ENCODE results near the gene TMEM229B.

TMEM229B gene

DNA sequence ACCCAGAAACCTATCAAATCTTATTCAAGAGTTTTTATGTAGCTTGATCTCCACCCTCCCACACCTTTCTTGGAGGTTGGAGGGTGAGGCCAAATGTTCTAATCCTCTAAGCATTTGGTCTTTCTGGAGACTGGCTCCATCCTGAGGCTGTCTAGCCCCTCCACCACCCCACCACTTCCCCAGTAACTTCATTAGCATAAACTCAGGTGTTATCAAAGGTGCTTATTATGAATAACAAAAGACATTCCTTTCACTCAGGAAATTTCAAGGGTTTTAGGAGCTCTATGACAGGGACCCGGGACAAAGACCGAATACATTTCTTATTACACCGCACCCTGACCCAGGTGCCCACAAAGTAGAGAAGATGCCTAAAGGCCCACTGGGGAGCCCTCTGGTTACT, 2.8 kb upstream of the TMEM229B start:
- Histone ChIP-seq H3K9me3 (ENCODE audit: control insufficient read depth, low read length) (peaks cover 4% of the 10 kb centered on the region), H3K27ac (ENCODE audit: insufficient read depth, low read length, poor library complexity, severe bottlenecking) (no peak overlapping the region), H3K36me3 (ENCODE audit: control insufficient read depth, insufficient read depth, low read length) (peaks cover 4% of the 10 kb centered on the region), H3K4me1 (ENCODE audit: control insufficient read depth, insufficient read depth, low read length, poor library complexity, severe bottlenecking) (peaks cover 17% of the 10 kb centered on the region), H3K27me3 (replicated peaks; ENCODE audit: control insufficient read depth, insufficient read depth, low read length, poor library complexity, severe bottlenecking) (no peaks in the 10 kb centered on the region), H3K4me3 (ENCODE audit: insufficient read depth, low read depth, low read length, poor library complexity, severe bottlenecking) (no peak overlapping the region)
- no peak for DNase-seq

DNA sequence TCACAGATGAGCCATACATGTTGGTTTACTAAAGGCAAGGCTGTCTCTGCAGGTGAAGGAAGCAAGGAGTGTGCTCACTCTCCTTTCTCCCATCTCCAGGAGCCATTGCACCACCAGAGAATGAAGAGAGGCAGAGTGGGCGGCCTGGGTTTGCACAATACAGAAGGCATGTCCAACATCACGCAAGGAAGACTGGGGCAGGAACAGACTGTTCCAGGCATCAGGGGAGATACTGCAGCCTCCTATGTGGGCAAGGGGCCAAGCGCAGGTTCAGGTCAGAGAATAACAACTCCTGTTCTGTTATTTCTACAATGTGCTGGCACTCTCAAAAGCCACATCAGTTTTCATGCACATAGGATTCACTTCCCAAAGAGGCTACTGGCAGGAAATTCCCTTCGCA, 1.7 kb upstream of the TMEM229B start:
- H3K27me3 ChIP-seq (replicated peaks; ENCODE audit: control insufficient read depth, insufficient read depth, low read length, poor library complexity, severe bottlenecking): no peaks in the 10 kb centered on the region
- H3K4me1 ChIP-seq (ENCODE audit: control insufficient read depth, insufficient read depth, low read length, poor library complexity, severe bottlenecking): peaks cover 17% of the 10 kb centered on the region
- no peak overlapping the region for H3K4me3 ChIP-seq (ENCODE audit: insufficient read depth, low read depth, low read length, poor library complexity, severe bottlenecking)
- peaks cover 13% of the 10 kb centered on the region for H3K36me3 ChIP-seq (ENCODE audit: control insufficient read depth, insufficient read depth, low read length)
- DNase-seq: no peak
- peaks cover 4% of the 10 kb centered on the region for H3K9me3 ChIP-seq (ENCODE audit: control insufficient read depth, low read length)
- H3K27ac ChIP-seq (ENCODE audit: insufficient read depth, low read length, poor library complexity, severe bottlenecking): no peak overlapping the region

- H3K9me3 ChIP-seq (ENCODE audit: control insufficient read depth, low read length): no peaks in the 10 kb centered on the region
- H3K4me1 ChIP-seq (ENCODE audit: control insufficient read depth, insufficient read depth, low read length, poor library complexity, severe bottlenecking): peaks cover 26% of the 10 kb centered on the region
- no peaks in the 10 kb centered on the region for H3K27me3 ChIP-seq (replicated peaks; ENCODE audit: control insufficient read depth, insufficient read depth, low read length, poor library complexity, severe bottlenecking)
- H3K27ac ChIP-seq (ENCODE audit: insufficient read depth, low read length, poor library complexity, severe bottlenecking): no peak overlapping the region
- peaks cover 23% of the 10 kb centered on the region for H3K36me3 ChIP-seq (ENCODE audit: control insufficient read depth, insufficient read depth, low read length)
- no peak overlapping the region for H3K4me3 ChIP-seq (ENCODE audit: insufficient read depth, low read depth, low read length, poor library complexity, severe bottlenecking)
- no peak for DNase-seq
These were observed 1.2 kb downstream of the TMEM229B start for GRCh38 chr14:67487332-67487731.

DNA sequence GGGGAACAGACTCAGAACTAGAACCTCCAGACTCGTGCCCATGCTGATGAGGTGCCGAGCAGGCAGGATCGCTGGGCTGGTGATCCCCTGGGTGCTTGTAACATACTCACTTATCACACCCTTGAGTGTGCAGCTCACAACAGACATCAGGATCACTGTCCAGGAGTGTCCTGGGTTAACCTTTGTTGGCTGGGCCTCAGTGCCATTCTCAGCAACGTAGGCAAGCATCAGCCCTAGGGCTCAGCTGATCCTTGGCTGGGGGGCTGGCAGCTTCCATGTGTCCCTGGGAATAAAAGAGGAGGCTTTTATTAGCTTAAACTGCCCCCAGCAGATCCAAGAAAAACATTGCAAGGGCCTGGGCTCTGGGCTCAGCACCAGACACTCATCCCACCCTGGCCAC, 1.6 kb downstream of the TMEM229B start:
- H3K4me1 ChIP-seq (ENCODE audit: control insufficient read depth, insufficient read depth, low read length, poor library complexity, severe bottlenecking): peaks cover 26% of the 10 kb centered on the region
- H3K4me3 ChIP-seq (ENCODE audit: insufficient read depth, low read depth, low read length, poor library complexity, severe bottlenecking): no peak overlapping the region
- H3K27me3 ChIP-seq (replicated peaks; ENCODE audit: control insufficient read depth, insufficient read depth, low read length, poor library complexity, severe bottlenecking): no peaks in the 10 kb centered on the region
- DNase-seq: no peak
- H3K9me3 ChIP-seq (ENCODE audit: control insufficient read depth, low read length): no peaks in the 10 kb centered on the region
- no peak overlapping the region for H3K27ac ChIP-seq (ENCODE audit: insufficient read depth, low read length, poor library complexity, severe bottlenecking)
- peaks cover 24% of the 10 kb centered on the region for H3K36me3 ChIP-seq (ENCODE audit: control insufficient read depth, insufficient read depth, low read length)

GRCh38 chr14:67485501-67486095, 2.9 kb downstream of the TMEM229B start:
- H3K9me3 ChIP-seq (ENCODE audit: control insufficient read depth, low read length): no peaks in the 10 kb centered on the region
- H3K27ac ChIP-seq (ENCODE audit: insufficient read depth, low read length, poor library complexity, severe bottlenecking): no peak overlapping the region
- H3K4me3 ChIP-seq (ENCODE audit: insufficient read depth, low read depth, low read length, poor library complexity, severe bottlenecking): no peak overlapping the region
- H3K36me3 ChIP-seq (ENCODE audit: control insufficient read depth, insufficient read depth, low read length): peaks cover 24% of the 10 kb centered on the region
- H3K27me3 ChIP-seq (replicated peaks; ENCODE audit: control insufficient read depth, insufficient read depth, low read length, poor library complexity, severe bottlenecking): no peaks in the 10 kb centered on the region
- peaks cover 26% of the 10 kb centered on the region for H3K4me1 ChIP-seq (ENCODE audit: control insufficient read depth, insufficient read depth, low read length, poor library complexity, severe bottlenecking)
- DNase-seq: no peak

DNA sequence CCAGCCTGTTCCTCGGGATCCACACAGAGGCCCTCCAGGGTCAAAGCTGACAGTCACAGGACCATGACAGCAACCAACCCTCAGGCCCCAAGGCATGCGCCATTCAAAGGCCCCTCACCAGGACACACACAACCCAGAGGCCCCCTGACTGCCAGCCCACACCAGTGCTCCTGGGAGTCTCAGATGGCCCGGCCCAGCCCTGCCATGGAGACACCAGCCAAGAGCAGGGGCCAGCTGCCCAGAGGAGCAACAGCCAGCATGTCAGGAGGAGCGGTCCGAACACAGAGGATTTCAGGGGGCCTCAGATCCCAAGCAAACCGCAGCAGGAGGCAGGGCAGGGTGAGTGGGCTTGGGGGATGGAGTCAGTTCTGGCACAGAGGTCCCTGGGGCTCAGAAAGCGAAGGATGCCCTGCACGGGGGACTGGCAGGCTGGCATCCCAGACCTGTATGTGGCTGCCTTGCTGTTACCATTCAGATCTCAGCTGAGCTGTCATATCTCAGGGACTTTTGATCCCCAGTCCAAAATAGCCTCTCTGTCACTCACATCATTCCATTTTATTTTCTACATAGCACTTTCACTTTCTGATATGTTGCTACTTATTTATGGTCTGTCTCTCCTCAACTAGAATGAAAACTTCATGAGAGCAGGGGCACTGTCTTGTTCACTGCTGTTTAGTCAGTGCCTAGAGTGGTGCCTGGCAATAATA, 4.8 kb downstream of the TMEM229B start:
- H3K36me3 ChIP-seq (ENCODE audit: control insufficient read depth, insufficient read depth, low read length): peaks cover 24% of the 10 kb centered on the region

GRCh38 chr14:67482231-67483164, 6.0 kb downstream of the TMEM229B start:
- no peak for DNase-seq
- Histone ChIP-seq H3K4me3 (ENCODE audit: insufficient read depth, low read depth, low read length, poor library complexity, severe bottlenecking) (no peak overlapping the region), H3K4me1 (ENCODE audit: control insufficient read depth, insufficient read depth, low read length, poor library complexity, severe bottlenecking) (peaks cover 14% of the 10 kb centered on the region), H3K27me3 (replicated peaks; ENCODE audit: control insufficient read depth, insufficient read depth, low read length, poor library complexity, severe bottlenecking) (no peaks in the 10 kb centered on the region), H3K9me3 (ENCODE audit: control insufficient read depth, low read length) (no peaks in the 10 kb centered on the region), H3K27ac (ENCODE audit: insufficient read depth, low read length, poor library complexity, severe bottlenecking) (no peak overlapping the region), H3K36me3 (ENCODE audit: control insufficient read depth, insufficient read depth, low read length) (peaks cover 27% of the 10 kb centered on the region)

More for the DNA sequence above, 4.8 kb downstream of the TMEM229B start:
- no peak for DNase-seq
- no peak overlapping the region for H3K4me3 ChIP-seq (ENCODE audit: insufficient read depth, low read depth, low read length, poor library complexity, severe bottlenecking)
- H3K9me3 ChIP-seq (ENCODE audit: control insufficient read depth, low read length): no peaks in the 10 kb centered on the region
- no peaks in the 10 kb centered on the region for H3K27me3 ChIP-seq (replicated peaks; ENCODE audit: control insufficient read depth, insufficient read depth, low read length, poor library complexity, severe bottlenecking)
- no peak overlapping the region for H3K27ac ChIP-seq (ENCODE audit: insufficient read depth, low read length, poor library complexity, severe bottlenecking)
- peaks cover 20% of the 10 kb centered on the region for H3K4me1 ChIP-seq (ENCODE audit: control insufficient read depth, insufficient read depth, low read length, poor library complexity, severe bottlenecking)

GRCh38 chr14:67480011-67480410, 8.5 kb downstream of the TMEM229B start:
- H3K27ac ChIP-seq (ENCODE audit: insufficient read depth, low read length, poor library complexity, severe bottlenecking): no peak overlapping the region

GRCh38 chr14:67478800-67479084, 9.8 kb downstream of the TMEM229B start:
- no peaks in the 10 kb centered on the region for H3K9me3 ChIP-seq (ENCODE audit: control insufficient read depth, low read length)
- H3K4me1 ChIP-seq (ENCODE audit: control insufficient read depth, insufficient read depth, low read length, poor library complexity, severe bottlenecking): peaks cover 4% of the 10 kb centered on the region
- DNase-seq: no peak
- H3K4me3 ChIP-seq (ENCODE audit: insufficient read depth, low read depth, low read length, poor library complexity, severe bottlenecking): no peak overlapping the region
- no peaks in the 10 kb centered on the region for H3K27me3 ChIP-seq (replicated peaks; ENCODE audit: control insufficient read depth, insufficient read depth, low read length, poor library complexity, severe bottlenecking)
- H3K36me3 ChIP-seq (ENCODE audit: control insufficient read depth, insufficient read depth, low read length): peaks cover 18% of the 10 kb centered on the region
- no peak overlapping the region for H3K27ac ChIP-seq (ENCODE audit: insufficient read depth, low read length, poor library complexity, severe bottlenecking)

More at GRCh38 chr14:67480011-67480410, 8.5 kb downstream of the TMEM229B start:
- Histone ChIP-seq H3K27me3 (replicated peaks; ENCODE audit: control insufficient read depth, insufficient read depth, low read length, poor library complexity, severe bottlenecking) (no peaks in the 10 kb centered on the region), H3K9me3 (ENCODE audit: control insufficient read depth, low read length) (no peaks in the 10 kb centered on the region), H3K4me1 (ENCODE audit: control insufficient read depth, insufficient read depth, low read length, poor library complexity, severe bottlenecking) (peaks cover 10% of the 10 kb centered on the region), H3K4me3 (ENCODE audit: insufficient read depth, low read depth, low read length, poor library complexity, severe bottlenecking) (no peak overlapping the region), H3K36me3 (ENCODE audit: control insufficient read depth, insufficient read depth, low read length) (peaks cover 19% of the 10 kb centered on the region)
- DNase-seq: no peak

Data from effector memory CD4-positive, alpha-beta T cell (primary cell).